DMS 273 (cell line): ENCODE results near the gene CD163L1.
A peak's percentile ranks its signal among the peaks of the same experiment; 100 is the strongest.
"Not testable (repeated sequence)": the region's sequence is repeated elsewhere in the genome, so short reads cannot be mapped to it uniquely, and the experiment has no call there.

ENCODE experiments used
- DNase-seq: peaks from one replicate; lab custom pipeline; 2025; ENCODE audit not compliant: unreplicated experiment; lab: John Stamatoyannopoulos, UW

The CD163L1 gene

GRCh38 chr12:7444076-7444475 lies at the start of gene CD163L1:
TSS of gene CD163L1 (minus strand) at chr12:7444153. CDS start at chr12:7444127, 26 bp downstream.
- DNase-seq: no peak

DNA sequence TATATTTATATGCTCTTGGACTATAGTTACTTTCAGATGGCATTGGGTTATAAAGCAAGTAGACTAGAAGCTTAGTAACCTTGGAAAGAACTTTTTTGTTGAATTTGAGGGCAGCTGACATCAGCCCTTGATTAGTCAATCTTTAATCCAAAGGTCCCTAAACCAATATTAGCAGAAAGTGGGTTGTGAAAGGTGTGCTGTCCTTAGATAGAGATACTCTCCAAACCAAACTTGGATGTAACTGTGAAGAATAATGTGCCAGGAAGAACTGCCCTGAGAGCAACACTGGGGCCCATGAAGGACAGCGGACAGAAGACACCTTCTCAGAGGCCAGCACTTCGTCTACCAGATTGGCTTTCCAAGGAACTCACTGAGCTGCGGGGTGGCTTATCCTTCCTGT lies 49.1 kb upstream of the CD163L1 start:
- DNase-seq: no peak

DNA sequence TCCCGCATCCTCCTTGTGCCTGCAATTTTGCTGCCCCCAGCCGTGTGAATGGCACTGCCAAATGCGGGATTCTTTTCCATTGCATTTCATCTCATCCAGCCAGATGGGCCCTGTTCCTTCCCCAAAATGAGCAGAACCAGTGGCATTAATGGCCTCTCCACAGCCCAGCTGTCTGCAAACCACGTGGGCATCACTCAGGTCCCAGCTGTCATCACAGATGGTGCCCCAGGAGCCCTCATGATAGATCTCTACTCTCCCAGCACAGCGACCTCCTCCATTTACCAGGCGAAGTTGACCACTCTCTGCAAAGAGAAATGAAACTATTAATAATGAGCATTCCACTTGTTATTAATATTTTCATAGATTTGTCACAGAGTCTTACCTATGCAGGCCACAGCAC lies 42.6 kb upstream of the CD163L1 start:
- peak; percentile 75 for DNase-seq

- no peak for DNase-seq
Observed at GRCh38 chr12:7485095-7485494, 41.1 kb upstream of the CD163L1 start.

DNA sequence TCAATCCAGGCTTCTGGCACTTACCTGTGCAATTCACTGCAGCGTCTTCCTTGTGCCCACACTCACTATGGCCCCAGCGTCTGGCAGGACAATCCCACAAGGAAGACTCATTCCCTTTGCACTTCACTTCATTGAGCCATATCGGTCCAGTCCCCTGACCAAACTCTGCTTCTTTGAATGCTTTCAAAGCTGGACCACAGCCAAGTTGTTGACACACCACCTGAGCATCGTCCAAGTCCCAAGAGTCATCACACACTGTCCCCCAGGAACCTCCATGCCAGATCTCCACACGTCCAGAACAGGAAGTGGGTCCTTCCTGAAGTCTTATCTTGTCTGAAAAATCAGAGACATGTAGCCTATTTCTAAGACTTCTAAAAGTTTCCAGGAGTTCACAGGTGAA lies 39.4 kb upstream of the CD163L1 start:
- DNase-seq: no peak

DNA sequence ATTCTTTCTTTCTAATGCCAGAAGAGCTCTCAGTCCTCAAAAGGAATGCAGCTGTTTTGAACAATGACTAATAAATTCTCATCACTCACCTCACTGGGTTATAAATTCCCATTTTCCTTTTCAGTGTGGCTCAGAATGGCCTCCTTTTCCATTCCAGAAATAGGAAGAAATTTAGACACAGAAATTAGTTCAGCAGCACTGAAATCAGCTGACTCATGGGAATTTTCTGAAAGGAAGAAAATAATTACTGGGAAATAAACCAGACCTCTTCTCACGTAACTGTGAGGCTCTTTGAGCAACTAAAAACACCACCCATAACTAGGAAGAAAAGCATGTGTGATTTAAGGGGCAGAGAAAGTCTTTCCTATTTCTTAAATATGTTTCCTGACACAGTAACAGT lies 35.8 kb upstream of the CD163L1 start:
- DNase-seq: no peak

GRCh38 chr12:7472060-7472459 lies 28.1 kb upstream of the CD163L1 start:
- DNase-seq: no peak

DNA sequence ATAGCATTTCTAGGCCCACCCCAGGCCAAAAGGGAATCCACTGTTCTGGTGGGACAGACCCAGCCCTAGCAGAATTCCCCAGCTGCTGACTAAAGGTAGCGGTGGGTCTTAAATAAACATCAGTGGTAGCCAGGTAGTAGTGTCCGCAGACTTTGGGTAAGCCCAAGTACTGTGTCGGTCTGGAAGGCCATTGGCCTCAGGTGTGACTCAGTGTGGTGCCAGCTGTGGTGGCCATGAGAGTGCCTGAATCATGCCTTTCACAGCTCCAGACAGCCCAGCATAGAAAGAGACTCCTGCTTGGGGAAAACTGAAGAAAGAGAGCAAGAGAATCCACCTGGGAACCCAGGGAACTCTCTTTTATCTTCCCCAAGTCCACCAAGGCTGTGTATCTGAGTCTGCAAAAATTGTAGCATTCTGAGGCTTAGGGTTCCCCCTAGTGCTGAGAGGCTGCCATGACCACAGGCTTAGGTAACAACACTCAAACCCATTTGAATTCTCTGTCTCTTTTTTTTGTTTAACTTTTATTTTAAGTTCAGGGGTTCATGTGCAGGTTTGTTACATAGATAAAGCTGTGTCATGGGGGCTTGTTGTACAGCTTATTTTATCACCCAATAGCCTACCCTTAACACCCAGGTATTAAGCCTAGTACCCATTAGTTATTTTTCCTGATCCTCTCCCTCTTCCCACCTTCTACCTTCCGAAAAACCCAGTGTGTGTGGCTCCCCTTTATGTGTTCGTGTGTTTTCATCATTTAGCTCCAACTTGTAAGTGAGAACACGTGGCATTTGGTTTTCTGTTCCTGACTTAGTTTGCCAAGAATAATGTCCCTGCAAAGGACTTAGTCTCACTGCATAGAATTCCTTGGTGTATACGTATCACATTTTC lies 16.7 kb upstream of the CD163L1 start:
- DNase-seq: peak; percentile 66

DNA sequence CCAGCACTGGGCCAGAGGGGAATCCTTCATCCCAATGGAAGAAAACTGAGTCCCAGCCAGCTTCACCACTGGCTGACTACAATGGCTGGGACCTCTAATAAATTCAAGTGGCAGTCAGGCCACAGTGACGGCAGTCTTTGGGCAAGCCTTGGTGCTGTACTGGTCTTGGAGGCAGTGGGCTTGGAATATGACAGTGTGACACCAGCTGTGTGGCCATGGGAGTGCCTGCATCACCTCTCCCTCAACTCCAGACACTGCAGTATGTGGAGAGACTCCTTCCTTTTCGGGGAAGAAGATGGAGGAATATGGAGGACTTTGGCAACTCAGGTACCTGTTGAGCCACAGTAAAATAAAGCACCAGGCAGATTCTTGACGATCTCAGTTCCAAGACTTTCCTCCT lies 16.0 kb upstream of the CD163L1 start:
- no peak for DNase-seq

DNA sequence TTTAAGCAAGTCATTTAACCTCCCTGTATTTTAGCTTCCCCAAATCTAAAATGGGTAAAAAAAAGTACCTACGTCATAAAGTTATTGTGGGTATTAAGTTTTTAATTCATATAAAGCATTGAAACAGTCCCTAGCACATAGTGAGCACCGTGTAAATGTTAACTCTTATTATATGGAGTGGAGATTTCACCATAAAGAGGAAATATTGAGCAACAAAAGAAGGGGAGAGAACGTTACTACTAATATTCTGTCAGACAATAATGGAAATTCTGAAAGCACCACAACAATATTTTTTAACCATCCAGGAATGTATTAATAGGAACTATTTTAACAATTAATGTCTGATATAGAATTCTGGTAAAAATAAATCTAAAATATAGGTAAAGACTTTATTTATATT lies 7.8 kb upstream of the CD163L1 start:
- DNase-seq: no peak

GRCh38 chr12:7450667-7451066 lies 6.7 kb upstream of the CD163L1 start:
- no peak for DNase-seq

GRCh38 chr12:7448099-7448498 lies 4.1 kb upstream of the CD163L1 start:
- no peak for DNase-seq

GRCh38 chr12:7444537-7444936 lies 584 bp upstream of the CD163L1 start:
- no peak for DNase-seq

GRCh38 chr12:7441216-7441615 lies 2.7 kb downstream of the CD163L1 start:
- no peak for DNase-seq

- DNase-seq: peak; percentile 44
Observed at GRCh38 chr12:7439579-7440505, 4.1 kb downstream of the CD163L1 start.

GRCh38 chr12:7438291-7438995 lies 5.5 kb downstream of the CD163L1 start:
- peak; percentile 1 for DNase-seq

GRCh38 chr12:7437494-7437893 lies 6.5 kb downstream of the CD163L1 start:
- DNase-seq: not testable (repeated sequence)

DNA sequence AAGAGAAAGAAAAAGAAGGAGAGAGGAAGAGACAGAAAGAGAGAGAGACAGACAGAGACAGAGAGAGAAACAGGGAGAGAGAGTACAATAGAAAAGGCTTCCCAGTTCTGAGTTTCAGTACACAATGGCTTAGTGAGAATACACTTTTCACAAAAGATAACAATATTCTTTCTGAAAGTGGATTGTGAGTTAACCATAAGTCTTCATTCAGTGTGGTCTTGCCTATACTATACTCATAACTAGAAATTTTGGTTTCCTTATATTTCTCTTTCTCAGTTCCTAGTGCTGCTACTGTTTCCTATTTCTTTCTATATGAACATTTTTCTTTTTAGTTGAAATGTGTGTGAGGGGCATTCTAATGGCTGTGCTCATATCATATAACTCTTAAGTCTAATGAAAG lies 9.3 kb downstream of the CD163L1 start:
- no peak for DNase-seq

DNA sequence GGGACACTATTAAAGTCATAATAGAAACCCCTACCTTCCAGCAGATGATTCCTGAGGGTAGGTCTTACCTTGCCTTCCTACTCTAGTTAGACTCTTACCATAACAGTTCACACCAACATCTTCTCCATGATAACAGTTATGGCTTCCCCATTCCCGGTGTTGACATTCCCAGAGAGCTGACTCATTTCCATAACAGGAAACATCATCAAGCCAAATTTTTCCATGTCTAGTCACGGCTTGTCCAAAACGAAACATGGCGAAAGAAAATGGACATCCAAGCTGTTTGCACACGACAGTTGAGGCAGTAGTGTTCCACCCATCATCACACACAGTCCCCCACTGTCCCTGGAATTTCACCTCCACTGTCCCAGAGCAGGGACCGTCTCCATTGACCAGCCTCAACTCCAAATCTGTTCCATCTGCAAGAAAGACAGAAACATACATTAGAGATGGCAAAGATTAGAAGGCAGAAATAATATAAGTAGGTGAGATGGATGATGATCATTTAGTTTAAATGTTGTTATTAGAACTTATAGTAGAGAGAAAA lies 10.6 kb downstream of the CD163L1 start:
- no peak for DNase-seq

DNA sequence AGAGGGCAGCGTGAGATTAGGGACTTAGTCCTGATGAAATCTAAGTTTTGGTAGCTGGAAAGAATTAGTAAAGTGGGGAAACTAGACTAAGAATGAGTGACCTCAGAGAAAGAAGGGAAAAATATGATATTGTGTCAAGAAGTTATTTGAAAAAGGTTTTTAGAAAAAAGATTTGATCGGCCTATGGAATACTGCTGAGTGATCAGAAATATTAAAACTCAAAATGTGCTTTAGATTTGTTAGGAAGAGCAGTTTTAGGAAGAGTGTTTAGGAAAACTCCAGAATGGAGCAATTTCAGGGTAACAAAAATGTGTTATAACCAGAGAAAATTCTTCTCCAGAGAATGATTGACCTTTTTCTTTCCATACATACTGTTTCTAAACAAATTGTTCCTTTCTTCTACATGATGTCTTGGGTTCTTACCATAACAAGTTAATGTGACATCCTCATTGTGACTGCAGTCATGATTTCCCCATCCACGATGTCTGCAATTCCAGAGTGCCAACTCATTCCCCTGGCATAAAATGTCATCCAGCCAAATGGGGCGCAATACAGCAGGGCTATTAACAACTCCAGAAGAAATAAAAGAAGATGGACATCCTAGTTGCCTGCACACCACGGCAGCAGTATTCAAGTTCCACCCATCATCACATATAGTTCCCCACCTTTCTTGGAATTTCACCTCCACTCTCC lies 11.8 kb downstream of the CD163L1 start:
- no peak for DNase-seq
